HCT116 (cell line): ENCODE data around the gene GABPA. TPM values are rescaled to one million over a fixed set of nuclear protein-coding genes. Genes with fewer than 3 reads are reported as not detected.

Experiments used
- ATAC-seq: fragments of 200-7000 bp; cut with Tn5 transposase; 2 replicates; pipeline ENCODE4 v1.9.1; 2020; ENCODE audit warnings: mild to moderate bottlenecking, moderate library complexity
- BruUV-seq: library from RNA; stranded (reverse); fragments of 400-500 nt; replicated peaks from 2 replicates; lab custom pipeline; 2021; lab: Mats Ljungman, UMichigan
- CTCF ChIA-PET: fragments of 300-600 bp; sonication (Branson Sonifier 250); formaldehyde crosslinking; loops from one replicate; lab custom pipeline; 2021; ENCODE audit warnings: antibody characterized with exemption; lab: Charles Lee
- POLR2A ChIA-PET: fragments of 300-600, 350-600 bp; sonication (Branson Sonifier 250); formaldehyde crosslinking; loops from one replicate; lab custom pipeline; 2021; ENCODE audit warnings: antibody characterized with exemption; lab: Charles Lee
- RAD21 ChIA-PET, 2 experiments: fragments of 300-600 bp; sonication (Branson Sonifier 250); formaldehyde crosslinking; loops; one replicate each; lab custom pipeline; 2023; ENCODE audit warnings: low total read pairs in 2 of 2; ENCODE audit not compliant: uncharacterized antibody in 2 of 2, unreplicated experiment in 2 of 2, low non-redundant PET in 1 of 2; lab: Charles Lee
- DNase-seq: peaks from one replicate; pipeline ENCODE4 v3.0.0-alpha.2; 2010; ENCODE audit warnings: low read depth, low spot score
- H2AFZ ChIP-seq: fragments of 200-600 bp; shearing (Covaris generic), sonication (generic); 2 replicates; pipeline ENCODE4 v1.6.1; 2017; ENCODE audit warnings: low read depth, mixed run types, mixed read lengths, antibody characterized with exemption, low read length; ENCODE audit not compliant: poor library complexity, severe bottlenecking
- H3K27ac ChIP-seq: 2 replicates; pipeline ENCODE4 v1.5.1; 2012; ENCODE audit warnings: low read depth, low read length
- H3K27me3 ChIP-seq: fragments of 200-600 bp; sonication (generic); 2 replicates; pipeline ENCODE4 v1.6.1; 2016; ENCODE audit warnings: mixed run types, low read length, mixed read lengths; ENCODE audit not compliant: insufficient read depth
- H3K36me3 ChIP-seq, 2 experiments: fragments of 200-500 bp in 1 of 2; fragments of 200-600 bp in 1 of 2; sonication (Bioruptor generic) in 1 of 2; sonication (generic) in 1 of 2; 2 replicates each; pipeline versions ENCODE4 v1.5.1 to v1.6.1; 2014 to 2016; ENCODE audit warnings: low read length in 2 of 2, inconsistent platforms in 1 of 2, mixed read lengths in 1 of 2, mixed run types in 1 of 2; ENCODE audit not compliant: insufficient read depth in 2 of 2, control insufficient read depth in 1 of 2
- H3K4me1 ChIP-seq, 2 experiments: fragments of 200-600 bp in 1 of 2; sonication (generic) in 1 of 2; 2 replicates each; pipeline versions ENCODE4 v1.5.1 to v1.6.1; 2012 to 2017; ENCODE audit warnings: low read length in 2 of 2, inconsistent platforms in 1 of 2, mild to moderate bottlenecking in 1 of 2, mixed read lengths in 1 of 2, mixed run types in 1 of 2, moderate library complexity in 1 of 2; ENCODE audit not compliant: insufficient read depth in 2 of 2, control insufficient read depth in 1 of 2
- H3K4me2 ChIP-seq: fragments of 200-600 bp; sonication (generic); 2 replicates; pipeline ENCODE4 v1.6.1; 2017; ENCODE audit warnings: mixed run types, low read length, mixed read lengths
- H3K4me3 ChIP-seq, 2 experiments: fragments of 200-600 bp in 1 of 2; sonication (generic) in 1 of 2; replicated peaks in 1 of 2; 2 replicates each; pipeline ENCODE4 v1.5.1; 2011 to 2016; ENCODE audit warnings: low read length in 2 of 2, control low read depth in 1 of 2, low read depth in 1 of 2, mild to moderate bottlenecking in 1 of 2, mixed read lengths in 1 of 2, mixed run types in 1 of 2
- H3K79me2 ChIP-seq: fragments of 200-600 bp; sonication (generic); 2 replicates; pipeline ENCODE4 v1.6.1; 2017; ENCODE audit warnings: mild to moderate bottlenecking, mixed run types, low read length, moderate library complexity, mixed read lengths; ENCODE audit not compliant: insufficient read depth
- H3K9ac ChIP-seq: fragments of 200-600 bp; sonication (generic); 2 replicates; pipeline ENCODE4 v1.6.1; 2016; ENCODE audit warnings: low read length, mixed read lengths
- H3K9me2 ChIP-seq: fragments of 200-600 bp; sonication (generic), shearing (Covaris generic); 2 replicates; pipeline ENCODE4 v1.6.1; 2017; ENCODE audit warnings: mixed run types, mild to moderate bottlenecking, moderate library complexity; ENCODE audit not compliant: insufficient read depth
- H3K9me3 ChIP-seq, 2 experiments: fragments of 200-500 bp in 1 of 2; fragments of 200-600 bp in 1 of 2; sonication (Bioruptor generic) in 1 of 2; sonication (generic) in 1 of 2; 2 replicates each; pipeline ENCODE4 v1.6.1; 2014 to 2017; ENCODE audit warnings: low read length in 2 of 2, mixed read lengths in 2 of 2, inconsistent platforms in 1 of 2, low read depth in 1 of 2, mild to moderate bottlenecking in 1 of 2, mixed run types in 1 of 2, moderate library complexity in 1 of 2; ENCODE audit not compliant: control insufficient read depth in 1 of 2, insufficient read depth in 1 of 2
- H4K20me1 ChIP-seq: fragments of 200-600 bp; sonication (generic), shearing (Covaris generic); 2 replicates; pipeline ENCODE4 v1.6.1; 2017; ENCODE audit warnings: mixed run types, mild to moderate bottlenecking, moderate library complexity; ENCODE audit not compliant: insufficient read depth
- CEBPB ChIP-seq: IDR thresholded peaks from 2 replicates; pipeline ENCODE4 v1.6.1; 2012; ENCODE audit warnings: low read depth
- ELF1 ChIP-seq: IDR thresholded peaks from 2 replicates; pipeline ENCODE4 v1.6.1; 2012; ENCODE audit warnings: low read depth, borderline replicate concordance
- EZH2 ChIP-seq: fragments of 200-600 bp; sonication (generic); IDR thresholded peaks from 2 replicates; pipeline ENCODE4 v1.6.1; 2017; ENCODE audit warnings: antibody characterized with exemption, mixed run types
- EZH2phosphoT487 ChIP-seq: fragments of 200-600 bp; IDR thresholded peaks from 2 replicates; pipeline ENCODE4 v1.6.1; 2018; ENCODE audit warnings: antibody characterized with exemption, borderline replicate concordance
- POLR2A ChIP-seq: IDR thresholded peaks from 2 replicates; pipeline ENCODE4 v1.7.0; 2011; ENCODE audit warnings: borderline replicate concordance; ENCODE audit not compliant: insufficient read depth, insufficient read length; ENCODE audit errors: extremely low read depth
- SP1 ChIP-seq: IDR thresholded peaks from 2 replicates; pipeline ENCODE4 v1.6.1; 2012; ENCODE audit warnings: low read depth
- TCF7L2 ChIP-seq: IDR thresholded peaks from 2 replicates; pipeline ENCODE4 v1.7.0; 2011; ENCODE audit warnings: borderline replicate concordance, inconsistent platforms; ENCODE audit not compliant: insufficient read depth, insufficient read length; ENCODE audit errors: extremely low read depth
- ZBTB33 ChIP-seq: IDR thresholded peaks from 2 replicates; pipeline ENCODE4 v1.6.1; 2011; ENCODE audit warnings: mild to moderate bottlenecking, low read length, moderate library complexity; ENCODE audit not compliant: insufficient replicate concordance; ENCODE audit errors: extremely low read depth
- ZFX ChIP-seq: fragments of 450-650 bp; IDR thresholded peaks from 2 replicates; pipeline ENCODE4 v1.6.1; 2017
- ZNF274 ChIP-seq: fragments of 200-500 bp; sonication (Bioruptor generic); IDR thresholded peaks from 2 replicates; pipeline ENCODE4 v1.6.1; 2014; ENCODE audit warnings: mild to moderate bottlenecking, low read depth, low read length, inconsistent platforms
- intact Hi-C: fragments of 100-400 bp; cut with micrococcal nuclease; formaldehyde crosslinking; loops from 2 replicates; pipeline ENCODE4 v1.10.0; 2022
- total RNA-seq: library from RNA; stranded (reverse); gene quantifications from one replicate; pipeline ENCODE4 v1.2.1, GENCODE V29; 2021; ENCODE audit not compliant: unreplicated experiment
- TF ChIP-seq, protein P1 (sequence below): IDR thresholded peaks from 2 replicates; pipeline ENCODE4 v1.6.1; 2012; ENCODE audit warnings: low read depth

Gene GABPA
- total RNA-seq, 1 experiment from 2014 or later: 23.6 TPM

GRCh38 chr21:25742900-25743299 lies 8.1 kb downstream of the GABPA start:
- H3K27ac ChIP-seq: no peak overlapping the region
- H3K9ac ChIP-seq: no peak overlapping the region
- H3K79me2 ChIP-seq: peaks cover 32% of the 10 kb centered on the region
- ChIA-PET POLR2A (no interaction called here), CTCF (no interaction called here), RAD21 (no interaction called here)
- H3K9me2 ChIP-seq: no peaks in the 10 kb centered on the region
- H3K4me3 ChIP-seq: no peak overlapping the region
- peaks cover 0 to 6% of the 10 kb centered on the region in 2 experiments; a peak in 1 of 4 replicates for H3K36me3 ChIP-seq
- H3K9me3 ChIP-seq: no peaks in the 10 kb centered on the region
- no peak for DNase-seq
- ATAC-seq: no peak
- no peaks in the 10 kb centered on the region for H3K27me3 ChIP-seq
- no peaks in the 10 kb centered on the region for H3K4me1 ChIP-seq
- H4K20me1 ChIP-seq: no peaks in the 10 kb centered on the region
- intact Hi-C loops: no loop called here
- no peak overlapping the region for H2AFZ ChIP-seq
- H3K4me2 ChIP-seq: no peak overlapping the region
- BruUV-seq: no TSS peak
- TF ChIP-seq ZNF274 (no peak), TCF7L2 (no peak), EZH2 (no peak), ELF1 (no peak), EZH2phosphoT487 (no peak), ZBTB33 (no peak), CEBPB (no peak), SP1 (no peak), POLR2A (no peak), ZFX (no peak)
- TF ChIP-seq, protein P1, sequence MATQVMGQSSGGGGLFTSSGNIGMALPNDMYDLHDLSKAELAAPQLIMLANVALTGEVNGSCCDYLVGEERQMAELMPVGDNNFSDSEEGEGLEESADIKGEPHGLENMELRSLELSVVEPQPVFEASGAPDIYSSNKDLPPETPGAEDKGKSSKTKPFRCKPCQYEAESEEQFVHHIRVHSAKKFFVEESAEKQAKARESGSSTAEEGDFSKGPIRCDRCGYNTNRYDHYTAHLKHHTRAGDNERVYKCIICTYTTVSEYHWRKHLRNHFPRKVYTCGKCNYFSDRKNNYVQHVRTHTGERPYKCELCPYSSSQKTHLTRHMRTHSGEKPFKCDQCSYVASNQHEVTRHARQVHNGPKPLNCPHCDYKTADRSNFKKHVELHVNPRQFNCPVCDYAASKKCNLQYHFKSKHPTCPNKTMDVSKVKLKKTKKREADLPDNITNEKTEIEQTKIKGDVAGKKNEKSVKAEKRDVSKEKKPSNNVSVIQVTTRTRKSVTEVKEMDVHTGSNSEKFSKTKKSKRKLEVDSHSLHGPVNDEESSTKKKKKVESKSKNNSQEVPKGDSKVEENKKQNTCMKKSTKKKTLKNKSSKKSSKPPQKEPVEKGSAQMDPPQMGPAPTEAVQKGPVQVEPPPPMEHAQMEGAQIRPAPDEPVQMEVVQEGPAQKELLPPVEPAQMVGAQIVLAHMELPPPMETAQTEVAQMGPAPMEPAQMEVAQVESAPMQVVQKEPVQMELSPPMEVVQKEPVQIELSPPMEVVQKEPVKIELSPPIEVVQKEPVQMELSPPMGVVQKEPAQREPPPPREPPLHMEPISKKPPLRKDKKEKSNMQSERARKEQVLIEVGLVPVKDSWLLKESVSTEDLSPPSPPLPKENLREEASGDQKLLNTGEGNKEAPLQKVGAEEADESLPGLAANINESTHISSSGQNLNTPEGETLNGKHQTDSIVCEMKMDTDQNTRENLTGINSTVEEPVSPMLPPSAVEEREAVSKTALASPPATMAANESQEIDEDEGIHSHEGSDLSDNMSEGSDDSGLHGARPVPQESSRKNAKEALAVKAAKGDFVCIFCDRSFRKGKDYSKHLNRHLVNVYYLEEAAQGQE: no peak
